ENCODE measurements around the gene TACR2.

Gene TACR2

DNA sequence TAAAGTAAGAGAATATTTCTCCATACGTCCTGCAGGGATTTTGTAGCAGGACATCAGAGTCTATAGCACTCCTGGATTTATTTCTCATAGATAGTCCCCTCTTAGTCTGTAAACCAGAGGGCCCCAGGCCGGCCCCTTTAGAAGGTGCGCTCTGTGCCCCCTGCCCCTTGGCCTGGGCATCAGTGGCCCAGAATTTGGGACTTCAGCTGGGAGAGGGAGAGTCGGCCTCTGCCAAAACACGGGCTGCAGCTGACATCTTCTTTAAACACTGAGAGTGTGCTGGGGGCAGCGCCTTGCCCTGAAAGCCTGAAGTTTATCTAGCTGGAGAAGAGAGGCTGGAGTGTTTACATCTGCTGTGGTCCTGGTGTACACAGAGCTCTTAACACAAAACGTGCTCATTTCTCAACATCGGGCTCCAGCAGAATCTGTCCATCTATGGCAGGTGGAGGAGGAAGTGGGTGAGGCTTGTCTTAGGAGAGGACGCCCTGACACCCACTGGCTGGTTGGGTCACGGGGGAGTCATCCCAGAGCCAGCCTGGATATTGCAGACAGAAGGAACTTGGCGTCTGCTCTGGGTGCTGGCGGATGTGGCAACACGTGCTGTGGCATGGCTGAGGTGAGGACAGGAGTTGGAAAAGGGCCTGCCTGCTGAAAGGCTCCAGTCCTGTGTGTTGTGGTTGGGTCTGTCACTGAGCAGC, 5.0 kb upstream of the TACR2 start:
- peaks cover 12% of the 10 kb centered on the region for H3K4me1 ChIP-seq (ENCODE audit: low read depth, poor library complexity, severe bottlenecking)
- H3K4me3 ChIP-seq (IDR thresholded peaks at IDR 0.05; ENCODE audit: insufficient read depth, low read depth, low read length): no peak overlapping the region
- no peaks in the 10 kb centered on the region for H4K20me1 ChIP-seq (ENCODE audit: insufficient read depth)
- TF ChIP-seq, protein P1, sequence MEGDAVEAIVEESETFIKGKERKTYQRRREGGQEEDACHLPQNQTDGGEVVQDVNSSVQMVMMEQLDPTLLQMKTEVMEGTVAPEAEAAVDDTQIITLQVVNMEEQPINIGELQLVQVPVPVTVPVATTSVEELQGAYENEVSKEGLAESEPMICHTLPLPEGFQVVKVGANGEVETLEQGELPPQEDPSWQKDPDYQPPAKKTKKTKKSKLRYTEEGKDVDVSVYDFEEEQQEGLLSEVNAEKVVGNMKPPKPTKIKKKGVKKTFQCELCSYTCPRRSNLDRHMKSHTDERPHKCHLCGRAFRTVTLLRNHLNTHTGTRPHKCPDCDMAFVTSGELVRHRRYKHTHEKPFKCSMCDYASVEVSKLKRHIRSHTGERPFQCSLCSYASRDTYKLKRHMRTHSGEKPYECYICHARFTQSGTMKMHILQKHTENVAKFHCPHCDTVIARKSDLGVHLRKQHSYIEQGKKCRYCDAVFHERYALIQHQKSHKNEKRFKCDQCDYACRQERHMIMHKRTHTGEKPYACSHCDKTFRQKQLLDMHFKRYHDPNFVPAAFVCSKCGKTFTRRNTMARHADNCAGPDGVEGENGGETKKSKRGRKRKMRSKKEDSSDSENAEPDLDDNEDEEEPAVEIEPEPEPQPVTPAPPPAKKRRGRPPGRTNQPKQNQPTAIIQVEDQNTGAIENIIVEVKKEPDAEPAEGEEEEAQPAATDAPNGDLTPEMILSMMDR (conservative IDR thresholded peaks at IDR 0.05; ENCODE audit: low read depth, low read length): no peak
- H3K36me3 ChIP-seq (ENCODE audit: insufficient read depth): no peaks in the 10 kb centered on the region
- H2AFZ ChIP-seq (ENCODE audit: low read depth): no peak overlapping the region
- H3K79me2 ChIP-seq (ENCODE audit: insufficient read depth, low read depth): no peaks in the 10 kb centered on the region
- no peak overlapping the region for H3K4me2 ChIP-seq
- H3K27me3 ChIP-seq (ENCODE audit: insufficient read depth, low read depth): no peaks in the 10 kb centered on the region
- H3K9ac ChIP-seq: no peak overlapping the region
- H3K27ac ChIP-seq: no peak overlapping the region

DNA sequence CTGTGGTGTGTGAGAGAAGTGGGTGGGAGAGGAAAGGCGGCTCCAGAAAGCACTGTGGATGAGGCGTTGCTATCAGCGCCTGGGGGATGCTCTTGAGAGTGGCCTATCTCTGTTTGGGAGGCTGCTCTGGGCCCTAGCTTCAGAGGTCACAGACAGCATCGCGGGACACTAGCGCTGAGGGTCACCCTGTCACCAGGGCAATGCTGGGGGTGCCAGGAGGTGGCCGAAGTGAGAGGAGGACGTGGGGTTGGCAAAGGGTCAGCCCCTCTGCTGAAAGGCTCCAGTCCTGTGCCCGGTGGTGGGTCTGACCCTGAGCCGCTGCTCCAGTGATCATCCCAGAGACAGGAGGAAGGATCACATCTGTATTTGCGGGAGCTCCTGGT, 3.0 kb upstream of the TACR2 start:
- Histone ChIP-seq H3K27ac (no peak overlapping the region), H3K4me1 (ENCODE audit: low read depth, poor library complexity, severe bottlenecking) (peaks cover 4% of the 10 kb centered on the region), H3K9ac (no peak overlapping the region), H3K4me2 (no peak overlapping the region), H3K79me2 (ENCODE audit: insufficient read depth, low read depth) (no peaks in the 10 kb centered on the region), H4K20me1 (ENCODE audit: insufficient read depth) (no peaks in the 10 kb centered on the region), H3K4me3 (IDR thresholded peaks at IDR 0.05; ENCODE audit: insufficient read depth, low read depth, low read length) (no peak overlapping the region), H3K36me3 (ENCODE audit: insufficient read depth) (no peaks in the 10 kb centered on the region), H2AFZ (ENCODE audit: low read depth) (no peak overlapping the region), H3K27me3 (ENCODE audit: insufficient read depth, low read depth) (no peaks in the 10 kb centered on the region)
- TF ChIP-seq, protein P1 (conservative IDR thresholded peaks at IDR 0.05; ENCODE audit: low read depth, low read length): no peak

DNA sequence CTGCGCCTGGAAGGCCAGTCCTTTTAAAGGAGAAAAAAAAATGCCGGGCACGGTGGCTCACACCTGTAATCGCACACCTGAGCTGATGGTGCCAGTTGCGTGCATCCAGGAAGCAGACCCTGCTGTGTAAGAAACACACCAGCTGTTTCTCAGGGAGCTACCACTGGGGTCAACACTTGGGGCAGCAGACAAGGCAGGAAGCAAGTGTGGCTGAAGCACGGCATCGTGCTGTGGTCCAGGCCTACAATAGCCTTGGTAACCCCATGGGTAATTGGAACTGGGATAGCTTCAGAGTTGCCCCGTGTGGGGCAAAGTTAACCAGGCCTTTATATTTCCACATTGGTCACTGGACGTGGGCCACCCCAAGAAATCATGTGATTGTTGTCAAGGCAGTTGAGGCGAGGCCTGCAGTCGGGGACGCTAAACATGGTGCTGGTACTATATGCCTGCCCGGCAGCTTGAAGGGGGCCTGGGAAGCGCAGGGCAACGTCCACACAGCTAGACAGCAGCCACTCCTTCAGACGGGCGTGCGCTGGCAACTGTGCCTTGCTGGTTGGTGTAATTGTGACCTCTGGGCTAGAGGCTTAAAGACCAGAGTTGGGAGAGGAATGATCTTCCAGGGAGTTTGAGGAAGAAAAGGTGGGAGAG, 2.5 kb upstream of the TACR2 start:
- Histone ChIP-seq H3K27me3 (ENCODE audit: insufficient read depth, low read depth) (no peaks in the 10 kb centered on the region), H3K9ac (no peak overlapping the region), H2AFZ (ENCODE audit: low read depth) (no peak overlapping the region), H4K20me1 (ENCODE audit: insufficient read depth) (no peaks in the 10 kb centered on the region), H3K36me3 (ENCODE audit: insufficient read depth) (no peaks in the 10 kb centered on the region), H3K27ac (no peak overlapping the region), H3K79me2 (ENCODE audit: insufficient read depth, low read depth) (no peaks in the 10 kb centered on the region), H3K4me1 (ENCODE audit: low read depth, poor library complexity, severe bottlenecking) (peaks cover 4% of the 10 kb centered on the region), H3K4me3 (IDR thresholded peaks at IDR 0.05; ENCODE audit: insufficient read depth, low read depth, low read length) (no peak overlapping the region), H3K4me2 (no peak overlapping the region)
- TF ChIP-seq, protein P1 (conservative IDR thresholded peaks at IDR 0.05; ENCODE audit: low read depth, low read length): no peak

DNA sequence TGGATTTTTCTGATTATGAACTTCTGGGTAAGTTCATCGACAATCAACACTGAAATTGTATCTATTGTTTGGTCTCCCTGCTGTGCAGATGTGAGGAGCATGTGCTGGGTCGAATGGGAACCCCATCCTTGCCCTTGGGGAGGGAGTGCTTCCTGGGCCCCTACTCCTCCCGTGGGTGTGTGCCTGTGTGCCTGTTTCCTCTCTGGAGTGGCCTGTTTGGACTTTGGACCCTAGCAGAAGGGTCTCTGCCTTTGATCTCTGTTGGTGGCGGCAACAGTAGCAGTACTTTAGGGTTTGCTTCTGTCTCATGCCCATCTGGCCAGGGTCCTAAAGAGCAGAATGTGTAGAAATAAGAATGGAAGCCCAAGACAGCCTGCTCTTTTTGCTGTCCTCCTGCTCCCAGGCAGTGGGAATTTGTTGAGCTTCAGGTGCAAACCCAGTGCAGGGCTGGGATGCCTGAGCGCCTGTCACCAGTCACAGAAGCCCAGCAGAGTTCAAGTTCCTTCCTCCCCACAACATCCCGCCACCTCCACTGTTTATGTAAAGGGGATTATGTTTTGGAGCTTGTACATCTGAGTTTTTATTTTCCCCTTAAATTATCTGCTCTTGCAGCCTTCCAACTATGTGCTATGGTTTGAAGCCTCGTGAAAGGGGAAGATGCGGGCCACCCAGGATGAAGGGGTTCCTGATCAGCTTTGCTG, 1.5 kb upstream of the TACR2 start:
- TF ChIP-seq, protein P1 (conservative IDR thresholded peaks at IDR 0.05; ENCODE audit: low read depth, low read length): no peak
- Histone ChIP-seq H4K20me1 (ENCODE audit: insufficient read depth) (no peaks in the 10 kb centered on the region), H2AFZ (ENCODE audit: low read depth) (no peak overlapping the region), H3K27ac (no peak overlapping the region), H3K9ac (no peak overlapping the region), H3K4me1 (ENCODE audit: low read depth, poor library complexity, severe bottlenecking) (peaks cover 4% of the 10 kb centered on the region), H3K36me3 (ENCODE audit: insufficient read depth) (no peaks in the 10 kb centered on the region), H3K27me3 (ENCODE audit: insufficient read depth, low read depth) (no peaks in the 10 kb centered on the region), H3K4me3 (IDR thresholded peaks at IDR 0.05; ENCODE audit: insufficient read depth, low read depth, low read length) (no peak overlapping the region), H3K4me2 (no peak overlapping the region), H3K79me2 (ENCODE audit: insufficient read depth, low read depth) (no peaks in the 10 kb centered on the region)

Data from KMS-11 (cell line).